ENCODE results near the gene PKP4.

PKP4 gene

GRCh38 chr2:158716921-158717320 is 260.2 kb downstream of the PKP4 start:
- no peak for DNase-seq (ENCODE audit: low read depth)

GRCh38 chr2:158717366-158718195 is 260.8 kb downstream of the PKP4 start:
- no peak for DNase-seq (ENCODE audit: low read depth)

GRCh38 chr2:158718196-158718585 is 261.4 kb downstream of the PKP4 start:
- no peak for DNase-seq (ENCODE audit: low read depth)

- no peak for DNase-seq (ENCODE audit: low read depth)
These were observed 262.1 kb downstream of the PKP4 start for GRCh38 chr2:158718851-158719250.

GRCh38 chr2:158719403-158719802 is 262.7 kb downstream of the PKP4 start:
- DNase-seq (ENCODE audit: low read depth), result no peak

- DNase-seq (ENCODE audit: low read depth), result no peak
These were observed 265.7 kb downstream of the PKP4 start for GRCh38 chr2:158722266-158723105.

GRCh38 chr2:158723181-158723838 is 266.6 kb downstream of the PKP4 start:
- DNase-seq (ENCODE audit: low read depth), result no peak

- peak; percentile 26 for DNase-seq (ENCODE audit: low read depth)
These were observed 267.4 kb downstream of the PKP4 start for GRCh38 chr2:158723921-158724802.

GRCh38 chr2:158724803-158725381 is 268.1 kb downstream of the PKP4 start:
- DNase-seq (ENCODE audit: low read depth), result no peak

GRCh38 chr2:158725441-158725891 is 268.7 kb downstream of the PKP4 start:
- DNase-seq (ENCODE audit: low read depth), result no peak

GRCh38 chr2:158726911-158727592 is 270.3 kb downstream of the PKP4 start:
- no peak for DNase-seq (ENCODE audit: low read depth)

GRCh38 chr2:158728422-158728821 is 271.7 kb downstream of the PKP4 start:
- no peak for DNase-seq (ENCODE audit: low read depth)

- DNase-seq (ENCODE audit: low read depth), result no peak
These were observed 272.7 kb downstream of the PKP4 start for GRCh38 chr2:158729451-158729850.

GRCh38 chr2:158729873-158730620 is 273.3 kb downstream of the PKP4 start:
- DNase-seq (ENCODE audit: low read depth), result no peak

- no peak for DNase-seq (ENCODE audit: low read depth)
These were observed 273.9 kb downstream of the PKP4 start for GRCh38 chr2:158730621-158731140.

GRCh38 chr2:158731386-158731785 is 274.6 kb downstream of the PKP4 start:
- no peak for DNase-seq (ENCODE audit: low read depth)
